GM19099 (cell line): ENCODE measurements around the gene SCAMP4.

Source experiments
- POLR2A ChIP-seq: IDR thresholded peaks from 3 replicates; pipeline ENCODE4 v1.6.1; 2011; ENCODE audit warnings: low read depth; ENCODE audit not compliant: insufficient read length; ENCODE audit errors: extremely low read depth

Gene SCAMP4

DNA sequence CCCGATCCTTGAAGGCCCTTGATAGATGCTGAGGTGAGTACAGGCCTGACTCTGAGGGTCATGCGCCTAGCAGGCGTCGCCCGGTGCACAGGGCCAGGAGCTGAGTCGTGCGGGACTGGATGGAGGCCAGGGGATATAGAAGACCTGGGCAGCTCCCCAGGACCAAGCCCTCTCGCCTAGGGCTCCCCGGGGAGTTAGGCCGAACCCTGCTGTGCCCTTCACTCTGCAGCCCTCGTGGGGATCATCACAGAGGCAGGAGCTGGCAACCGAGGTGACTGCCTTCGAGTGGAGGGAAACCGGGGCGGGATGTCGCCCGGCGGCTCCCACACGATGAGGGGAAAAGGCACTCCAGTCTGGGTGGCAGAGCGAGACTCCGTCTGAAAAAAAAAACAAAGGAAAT, 47.4 kb downstream of the SCAMP4 start:
- TF ChIP-seq POLR2A, result no peak

DNA sequence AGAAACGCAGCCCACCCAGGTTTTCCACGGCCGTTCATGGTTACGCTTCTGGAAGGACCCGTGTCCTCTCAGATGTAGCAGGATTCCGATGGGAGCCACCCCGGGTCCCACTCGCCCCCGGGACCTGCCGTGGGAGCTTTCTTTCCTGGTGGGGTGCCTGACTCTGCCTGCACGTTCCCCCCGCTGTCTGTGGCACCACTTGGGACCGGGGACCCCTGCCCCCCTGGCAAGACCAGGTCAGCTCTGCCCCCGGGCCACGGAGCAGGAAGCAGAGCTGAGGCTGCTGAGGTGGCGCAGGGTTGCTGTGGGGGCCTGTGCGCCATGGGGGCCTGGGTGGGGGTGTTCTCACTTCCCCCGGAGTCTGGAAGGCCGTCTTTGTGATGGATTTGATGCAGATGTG, 47.8 kb downstream of the SCAMP4 start:
- no peak for TF ChIP-seq POLR2A

DNA sequence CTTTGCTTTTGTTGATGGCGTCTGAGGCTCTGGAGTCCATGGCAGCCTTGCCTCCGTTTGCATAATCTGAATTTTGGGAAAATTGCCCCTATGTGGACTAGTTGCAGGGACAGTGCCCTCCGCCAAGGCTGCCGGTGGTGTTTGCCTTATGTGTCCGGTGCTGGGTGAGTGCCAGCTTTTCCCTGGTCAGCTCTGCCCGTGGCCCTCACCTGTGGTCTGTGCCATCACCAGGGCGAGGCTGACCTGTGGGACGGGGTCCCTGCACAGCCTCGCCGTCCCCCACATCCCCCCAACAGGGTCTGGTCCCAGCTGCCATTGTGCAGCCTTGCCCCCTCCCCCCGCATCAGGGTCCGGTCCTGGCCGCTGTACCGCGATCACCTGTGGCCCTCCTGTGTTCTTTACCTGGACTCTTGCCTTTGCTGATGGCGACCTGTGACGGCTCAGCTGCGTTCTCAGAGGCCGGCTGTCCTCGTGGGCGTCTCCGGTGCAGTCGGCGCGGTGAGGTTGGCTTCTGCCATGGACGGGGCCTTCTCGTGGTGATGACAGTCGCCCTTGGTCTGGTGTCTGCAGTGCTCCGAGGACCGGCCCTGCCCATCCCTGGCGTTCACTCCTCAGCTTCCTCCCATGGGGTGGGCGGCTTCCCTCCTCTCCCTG, 48.4 kb downstream of the SCAMP4 start:
- no peak for TF ChIP-seq POLR2A

DNA sequence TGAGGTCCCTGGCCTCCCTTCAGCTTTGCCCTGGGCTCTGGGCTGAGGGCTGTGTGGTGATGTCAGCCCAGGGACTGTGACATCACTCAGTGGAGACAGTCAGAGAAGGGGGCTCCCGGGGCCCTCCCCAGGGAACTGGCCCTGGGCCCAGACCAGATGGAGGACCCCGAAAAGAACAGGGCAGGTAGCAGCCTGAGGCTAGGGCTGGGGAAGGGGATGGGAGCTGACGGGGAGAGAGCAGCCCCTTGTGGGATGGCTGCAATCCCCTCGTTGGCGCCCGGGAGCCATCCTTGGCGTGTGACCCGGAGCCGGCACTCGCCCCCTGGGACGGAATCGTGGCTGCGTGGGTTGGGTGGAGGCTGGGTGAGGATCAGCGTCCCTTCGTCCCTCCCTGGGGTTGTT, 49.3 kb downstream of the SCAMP4 start:
- TF ChIP-seq POLR2A, result no peak

DNA sequence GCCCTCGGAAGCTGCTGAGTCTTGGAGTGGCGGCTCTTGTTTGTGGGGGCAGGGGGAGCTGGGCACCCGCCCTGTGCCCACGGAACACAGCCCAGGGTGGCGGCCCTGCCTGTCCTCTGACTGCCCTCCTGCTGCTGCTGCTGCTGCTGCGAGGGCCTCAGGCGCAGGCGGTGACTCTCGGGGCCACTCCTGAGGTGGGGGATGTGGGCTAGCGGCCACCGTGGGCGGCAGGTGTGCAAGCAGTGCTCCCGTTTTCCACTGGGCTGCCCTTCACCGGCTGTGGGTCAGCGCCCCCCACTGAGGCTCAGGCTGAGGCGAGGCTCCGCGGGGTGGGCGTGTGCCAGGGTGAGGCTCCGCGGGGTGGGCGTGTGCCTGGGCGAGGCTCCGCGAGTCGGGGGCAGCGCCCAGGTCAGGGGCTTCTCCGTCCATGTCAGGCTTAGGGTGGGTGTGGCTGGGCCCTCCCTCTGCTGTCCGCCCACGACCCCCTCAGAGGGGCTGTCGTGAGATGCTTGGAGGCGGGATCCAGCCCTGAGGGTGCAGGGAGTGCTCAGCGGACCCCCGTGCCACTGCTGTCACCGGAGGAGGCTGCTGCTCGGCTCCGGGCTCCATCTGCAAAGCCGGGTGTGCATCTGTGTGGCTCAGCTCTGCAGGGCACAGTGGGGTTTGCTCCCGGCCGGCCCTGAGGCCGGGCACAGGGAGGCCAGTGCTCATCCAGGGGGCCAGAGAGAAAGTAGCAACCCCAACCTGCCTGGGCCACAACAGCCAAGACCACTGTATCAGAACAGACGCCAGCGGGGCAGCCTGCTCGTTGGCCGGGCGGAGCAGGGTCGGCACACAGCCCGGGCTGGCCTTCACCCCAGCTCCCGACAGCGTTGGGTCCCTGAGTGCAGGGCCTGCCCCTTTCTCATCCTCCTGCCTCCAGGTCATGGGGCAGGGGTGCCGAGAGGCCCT, 50.2 kb downstream of the SCAMP4 start:
- no peak for TF ChIP-seq POLR2A

DNA sequence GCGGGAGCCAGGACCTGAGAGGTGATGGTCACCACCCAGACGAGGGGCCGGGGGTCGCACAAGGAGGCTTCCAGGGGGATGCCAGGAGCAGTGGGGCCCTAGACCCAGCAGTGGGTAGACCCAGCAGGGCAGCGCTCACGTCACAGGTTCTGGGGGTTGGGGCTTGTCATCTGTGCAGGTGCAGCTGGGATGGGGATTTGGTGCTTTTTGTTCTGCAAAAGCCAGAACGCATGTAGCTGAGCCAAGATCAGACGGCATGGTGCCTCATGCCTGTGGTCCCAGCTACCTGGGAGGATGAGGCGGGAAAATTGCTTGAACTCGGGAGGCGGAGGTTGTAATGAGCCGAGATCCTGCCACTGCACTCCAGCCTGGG, 50.9 kb downstream of the SCAMP4 start:
- no peak for TF ChIP-seq POLR2A

DNA sequence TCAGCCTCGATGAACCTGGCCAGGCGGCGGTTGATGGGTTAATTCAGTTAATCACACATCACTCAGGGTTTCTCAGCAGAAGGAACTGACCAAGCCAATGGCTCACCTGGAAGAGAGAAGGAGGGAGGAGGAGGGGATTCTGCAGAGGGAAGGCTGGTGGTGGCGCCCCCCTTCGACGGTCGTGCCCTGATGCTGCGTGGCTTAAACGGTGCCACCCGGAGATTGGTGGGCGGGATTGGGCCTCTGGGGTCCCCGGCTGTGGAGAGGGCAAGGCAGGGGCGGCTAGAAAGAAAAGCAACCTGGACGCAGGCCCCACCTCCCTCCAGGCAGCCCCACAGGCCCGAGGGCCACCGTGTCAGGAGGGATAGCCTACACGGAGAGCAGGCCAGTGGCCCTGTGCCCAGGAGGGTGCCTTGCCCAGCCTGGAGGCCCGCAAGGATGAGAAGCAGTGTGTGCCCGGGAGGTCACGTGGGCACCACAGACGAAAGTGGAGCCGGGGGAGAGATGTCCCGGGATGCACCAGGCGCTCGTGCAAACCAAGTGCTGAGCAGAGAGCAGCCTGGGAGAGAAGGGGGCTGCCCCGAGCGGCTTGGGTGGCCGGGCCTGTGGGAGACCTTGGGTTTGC, 51.8 kb downstream of the SCAMP4 start:
- no peak for TF ChIP-seq POLR2A

DNA sequence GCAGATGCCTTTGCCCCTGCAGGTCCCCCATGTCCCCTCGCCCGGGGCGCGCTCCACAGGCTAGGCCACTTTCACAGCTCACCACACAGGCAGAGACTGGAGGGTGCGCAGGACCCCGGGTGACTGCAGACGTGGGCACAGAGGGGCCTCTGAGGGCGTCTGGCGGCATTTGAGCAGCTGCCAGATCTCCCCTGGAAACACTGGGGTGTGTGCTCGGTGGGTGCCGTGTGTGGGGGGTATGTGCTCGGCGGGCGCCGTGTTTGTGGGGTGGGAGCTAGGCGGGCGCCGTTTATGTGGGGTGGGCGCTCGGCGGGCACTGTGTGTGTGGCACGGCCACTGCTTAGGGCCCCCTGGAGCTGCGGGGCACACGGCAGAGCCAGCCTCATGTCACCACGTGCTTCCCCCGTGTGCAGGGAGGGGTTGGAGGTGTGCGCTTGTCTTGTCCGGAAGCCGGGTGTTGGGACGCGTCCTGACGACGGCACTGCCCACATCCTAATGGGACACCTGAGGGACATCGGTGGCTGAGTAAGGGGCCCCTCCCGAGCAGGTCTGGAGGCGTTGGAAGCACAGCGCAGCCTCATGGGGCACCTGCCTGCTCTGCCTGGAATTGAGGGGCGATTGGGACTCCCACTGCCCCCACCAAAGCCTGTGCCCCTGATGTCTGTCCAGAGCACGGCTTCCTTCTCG, 52.5 kb downstream of the SCAMP4 start:
- TF ChIP-seq POLR2A, result no peak

DNA sequence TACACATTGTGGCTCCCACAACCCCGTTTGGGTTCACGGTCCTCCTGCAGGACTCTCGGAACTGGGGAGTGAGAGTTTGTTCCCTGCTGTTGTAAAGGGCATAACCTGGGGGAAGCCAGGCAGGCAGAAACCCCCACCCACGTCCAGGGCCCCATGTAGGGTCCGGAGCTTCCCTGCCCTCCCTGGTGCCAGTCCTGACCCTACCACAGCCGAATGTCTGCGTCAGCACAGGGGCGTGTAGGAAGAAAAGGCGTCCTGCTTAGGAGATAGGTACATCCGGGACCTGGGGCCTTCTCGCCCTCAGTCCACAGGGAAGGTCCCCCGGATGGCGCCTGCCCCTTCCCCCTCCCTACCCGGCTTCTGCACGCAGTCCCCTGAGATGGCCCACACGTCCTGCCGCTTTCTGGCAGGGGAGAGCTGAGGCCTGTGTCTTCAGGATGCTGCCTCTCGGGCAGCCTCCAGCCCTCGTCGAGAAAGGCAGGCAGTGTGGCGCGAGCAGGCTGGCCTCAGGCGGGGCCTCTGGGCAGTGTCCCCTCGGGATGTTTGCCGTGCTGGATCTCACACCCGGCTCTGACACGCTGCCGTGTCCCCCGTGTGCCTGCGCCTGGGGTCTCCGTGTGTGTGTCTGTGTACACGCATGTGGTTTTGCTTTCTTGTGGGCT, 54.9 kb downstream of the SCAMP4 start:
- no peak for TF ChIP-seq POLR2A

DNA sequence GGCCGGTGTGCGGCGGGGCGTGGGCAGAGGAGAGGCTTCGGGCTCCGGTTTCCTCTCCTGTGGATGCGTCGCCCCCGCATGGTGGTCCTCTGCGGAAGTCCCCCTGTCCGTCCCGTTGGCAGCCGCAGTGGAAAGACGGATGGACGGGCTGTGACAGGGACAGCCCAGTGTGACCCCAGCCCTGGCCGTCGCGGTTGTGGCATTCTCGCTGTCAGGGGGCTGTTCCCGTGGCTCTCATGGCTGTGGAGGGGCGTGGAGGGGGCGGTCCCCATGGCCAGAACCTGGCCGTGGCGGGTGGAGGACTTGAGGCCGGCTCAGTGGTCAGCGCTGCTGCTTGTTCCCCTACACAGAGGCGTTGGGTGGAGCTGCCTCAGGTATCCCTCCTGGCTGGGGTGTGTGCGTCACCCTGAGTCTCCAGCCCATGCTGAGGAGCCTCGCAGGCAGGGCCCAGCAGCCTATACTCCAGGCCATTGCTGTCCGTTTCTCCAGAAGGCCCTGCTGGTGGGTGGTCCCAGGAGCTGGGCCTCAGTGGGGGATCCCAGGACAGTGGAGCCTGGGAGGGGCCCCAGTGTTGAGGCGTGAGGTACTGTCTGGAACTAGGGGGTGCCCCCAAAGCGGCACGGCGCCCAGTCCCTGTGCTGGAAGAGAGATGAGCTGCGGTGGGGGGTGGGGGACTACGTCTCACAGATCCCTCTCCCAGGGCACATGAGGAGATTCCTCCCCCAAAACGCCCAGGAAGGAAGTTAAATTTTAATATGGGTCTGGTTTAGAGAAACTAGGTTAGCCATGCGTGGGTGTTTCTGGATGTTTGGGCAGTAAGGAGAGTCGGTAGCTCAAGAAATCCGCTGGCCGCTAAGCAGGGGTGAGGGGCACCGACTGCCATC, 56.0 kb downstream of the SCAMP4 start:
- TF ChIP-seq POLR2A, result no peak

DNA sequence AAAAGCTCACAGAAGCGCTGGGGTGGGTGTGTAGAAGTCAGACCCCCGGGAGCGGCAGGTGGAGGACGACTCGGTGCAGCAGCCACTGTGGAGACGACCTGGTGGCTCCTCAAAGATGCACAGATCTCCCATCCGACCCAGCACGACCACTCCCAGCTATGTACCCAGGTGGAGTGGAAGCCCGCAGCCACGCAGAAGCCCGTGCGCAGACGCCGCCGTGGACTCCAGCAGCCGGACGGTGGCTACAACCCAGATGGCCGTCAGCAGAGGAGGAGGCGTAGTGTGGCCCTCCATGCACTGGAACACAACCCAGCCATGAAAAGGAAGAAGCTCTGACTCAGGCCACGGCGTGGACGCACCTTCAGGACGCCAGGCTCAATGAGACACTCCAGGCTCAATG, 57.5 kb downstream of the SCAMP4 start:
- no peak for TF ChIP-seq POLR2A

DNA sequence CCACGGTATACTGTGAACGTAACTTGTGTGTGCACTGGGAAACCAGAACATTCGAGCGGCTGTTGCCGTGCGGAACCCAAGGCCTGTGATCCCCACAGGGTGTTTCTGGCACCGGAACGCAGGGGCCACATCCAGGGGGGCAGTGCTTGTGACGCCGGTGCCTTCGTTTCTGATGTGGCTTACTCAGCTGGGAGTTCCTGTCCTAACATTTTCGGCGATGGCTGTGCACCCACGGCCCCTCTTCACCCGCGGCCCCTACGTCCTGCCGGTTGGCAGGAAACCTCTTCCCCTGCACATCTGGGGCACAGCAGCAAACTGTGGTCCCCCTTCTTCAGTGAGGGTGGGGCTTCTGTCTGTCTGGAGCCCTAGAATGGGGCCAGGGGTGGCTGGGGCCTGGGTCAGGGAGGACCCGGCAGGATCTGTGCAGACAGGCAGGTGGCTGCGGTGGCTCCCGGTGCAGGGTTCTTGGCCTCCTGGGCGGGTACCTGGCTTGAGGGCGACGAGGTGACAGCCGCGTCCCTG, 61.9 kb downstream of the SCAMP4 start:
- no peak for TF ChIP-seq POLR2A
